IMR-90 (cell line): ENCODE measurements around the gene TJP1. TPM values are rescaled to one million over a fixed set of nuclear protein-coding genes. Genes with fewer than 3 reads are reported as not detected.

Experiments
- ATAC-seq: fragments of 200-7000 bp; cut with Tn5 transposase; 2 replicates; pipeline ENCODE4 v1.9.1; 2020; ENCODE audit warnings: low read depth, mild to moderate bottlenecking, moderate library complexity
- BruUV-seq: library from RNA; stranded (reverse); fragments of 400-500 nt; replicated peaks from 2 replicates; lab custom pipeline; 2021; lab: Mats Ljungman, UMichigan
- CTCF ChIA-PET: fragments of 300-600 bp; formaldehyde crosslinking; extraction: SDS; loops from one replicate; lab custom pipeline; 2021; ENCODE audit warnings: antibody characterized with exemption; lab: Yijun Ruan, JAX
- POLR2A ChIA-PET: fragments of 300-600 bp; sonication (Branson Sonifier 250); formaldehyde crosslinking; loops from one replicate; lab custom pipeline; 2022; ENCODE audit warnings: antibody characterized with exemption; ENCODE audit not compliant: unreplicated experiment; lab: Charles Lee
- DNase-seq: peaks from one replicate; pipeline ENCODE4 v3.0.0; 2013
- H2AFZ ChIP-seq: replicated peaks from 2 replicates; pipeline ENCODE3; 2013; ENCODE audit warnings: low read length, mild to moderate bottlenecking; ENCODE audit not compliant: poor library complexity
- H2AK5ac ChIP-seq: 2 replicates; pipeline ENCODE4 v1.6.1; 2013; ENCODE audit warnings: low read depth, low read length, inconsistent platforms
- H2AK9ac ChIP-seq: replicated peaks from 2 replicates; pipeline ENCODE3; 2013; ENCODE audit warnings: mild to moderate bottlenecking, low read depth, low read length, moderate library complexity; ENCODE audit not compliant: poor library complexity
- H2BK120ac ChIP-seq: 2 replicates; pipeline ENCODE4 v1.6.1; 2013; ENCODE audit warnings: low read depth, low read length, inconsistent platforms
- H2BK15ac ChIP-seq: 3 replicates; pipeline ENCODE4 v1.6.1; 2013; ENCODE audit warnings: low read depth, low read length, inconsistent platforms
- H2BK20ac ChIP-seq: 2 replicates; pipeline ENCODE4 v1.6.1; 2013; ENCODE audit warnings: low read depth, mild to moderate bottlenecking, inconsistent platforms, low read length, moderate library complexity
- H2BK5ac ChIP-seq: 2 replicates; pipeline ENCODE4 v1.6.1; 2013; ENCODE audit warnings: mild to moderate bottlenecking, low read depth, low read length, inconsistent platforms; ENCODE audit not compliant: poor library complexity, severe bottlenecking
- H3K14ac ChIP-seq: replicated peaks from 2 replicates; pipeline ENCODE4 v1.6.1; 2013; ENCODE audit warnings: low read depth, low read length, inconsistent platforms
- H3K18ac ChIP-seq: 2 replicates; pipeline ENCODE4 v1.6.1; 2013; ENCODE audit warnings: low read depth, low read length, control low read depth
- H3K23ac ChIP-seq: 2 replicates; pipeline ENCODE4 v1.6.1; 2013; ENCODE audit warnings: low read depth, low read length, inconsistent platforms
- H3K27ac ChIP-seq: 2 replicates; pipeline ENCODE4 v1.5.1; 2013; ENCODE audit warnings: mild to moderate bottlenecking, control low read depth, low read length; ENCODE audit not compliant: insufficient read depth
- H3K27me3 ChIP-seq: 2 replicates; pipeline ENCODE4 v1.6.1; 2013; ENCODE audit warnings: low read length; ENCODE audit not compliant: control insufficient read depth, insufficient read depth
- H3K36me3 ChIP-seq: 2 replicates; pipeline ENCODE4 v1.6.1; 2013; ENCODE audit warnings: low read length, mixed read lengths; ENCODE audit not compliant: control insufficient read depth, insufficient read depth
- H3K4ac ChIP-seq: 2 replicates; pipeline ENCODE4 v1.6.1; 2013; ENCODE audit warnings: low read depth, low read length, inconsistent platforms
- H3K4me1 ChIP-seq: 2 replicates; pipeline ENCODE4 v1.6.1; 2013; ENCODE audit warnings: low read length, mixed read lengths; ENCODE audit not compliant: control insufficient read depth, insufficient read depth
- H3K4me2 ChIP-seq: 2 replicates; pipeline ENCODE4 v1.6.1; 2013; ENCODE audit warnings: low read depth, mild to moderate bottlenecking, control low read depth, low read length, moderate library complexity
- H3K4me3 ChIP-seq: 2 replicates; pipeline ENCODE4 v1.5.1; 2013; ENCODE audit warnings: low read depth, mild to moderate bottlenecking, control low read depth, low read length, moderate library complexity; ENCODE audit not compliant: insufficient read depth
- H3K56ac ChIP-seq: 2 replicates; pipeline ENCODE4 v1.6.1; 2013; ENCODE audit warnings: low read length, inconsistent platforms; ENCODE audit not compliant: insufficient read depth; ENCODE audit errors: extremely low read depth
- H3K79me1 ChIP-seq, 2 experiments: 2 replicates each; pipeline ENCODE4 v1.6.1; 2013; ENCODE audit warnings: low read length in 2 of 2, inconsistent platforms in 1 of 2, low read depth in 1 of 2
- H3K9ac ChIP-seq: 2 replicates; pipeline ENCODE4 v1.6.1; 2013; ENCODE audit warnings: low read depth, low read length, control low read depth
- H3K9me1 ChIP-seq: 2 replicates; pipeline ENCODE4 v1.6.1; 2013; ENCODE audit warnings: low read length, inconsistent platforms; ENCODE audit not compliant: insufficient read depth
- H3K9me3 ChIP-seq: 2 replicates; pipeline ENCODE4 v1.6.1; 2013; ENCODE audit warnings: low read length; ENCODE audit not compliant: control insufficient read depth, insufficient read depth
- H4K20me1 ChIP-seq: 2 replicates; pipeline ENCODE4 v1.6.1; 2013; ENCODE audit warnings: low read length, inconsistent platforms; ENCODE audit not compliant: insufficient read depth
- H4K5ac ChIP-seq: 2 replicates; pipeline ENCODE4 v1.6.1; 2013; ENCODE audit warnings: mild to moderate bottlenecking, low read depth, low read length, control low read depth
- H4K8ac ChIP-seq, 2 experiments: 2 replicates each; pipeline ENCODE4 v1.6.1; 2013; ENCODE audit warnings: low read depth in 2 of 2, low read length in 2 of 2, control low read depth in 1 of 2, inconsistent platforms in 1 of 2
- H4K91ac ChIP-seq: 2 replicates; pipeline ENCODE4 v1.6.1; 2013; ENCODE audit warnings: low read depth, low read length, inconsistent platforms; ENCODE audit not compliant: insufficient read depth
- BHLHE40 ChIP-seq: fragments of 150-350 bp; IDR thresholded peaks from 2 replicates; pipeline ENCODE4 v1.6.1; 2016; ENCODE audit warnings: mild to moderate bottlenecking, low read depth, low read length
- CEBPB ChIP-seq: IDR thresholded peaks from 2 replicates; pipeline ENCODE4 v1.6.1; 2012; ENCODE audit warnings: low read depth, low read length, improper control_type of control experiment
- NFE2L2 ChIP-seq: fragments of 150-350 bp; IDR thresholded peaks from 2 replicates; pipeline ENCODE4 v1.6.1; 2016; ENCODE audit warnings: low read depth, mild to moderate bottlenecking, low read length
- RAD21 ChIP-seq: IDR thresholded peaks from 2 replicates; pipeline ENCODE4 v1.6.1; 2012; ENCODE audit warnings: low read length, improper control_type of control experiment
- SMC3 ChIP-seq: fragments of 150-350 bp; IDR thresholded peaks from 2 replicates; pipeline ENCODE4 v1.6.1; 2016; ENCODE audit warnings: low read depth, mild to moderate bottlenecking, antibody characterized with exemption, low read length, moderate library complexity
- WGBS, 2 experiments: methylation state at CpG; one replicate each; pipeline versions ENCODE4 v1.1.5 to v1.1.7; 2013; ENCODE audit warnings: missing lambda C conversion rate in 2 of 2; ENCODE audit not compliant: insufficient read length in 1 of 2; ENCODE audit errors: extremely low coverage in 2 of 2; 5-methylcytosine and 5-hydroxymethylcytosine counted together
- dilution Hi-C: fragments of 300-500 bp; cut with HindIII; formaldehyde crosslinking; loops from one replicate; pipeline ENCODE4 v1.14.3; 2018; ENCODE audit warnings: low sequenced_read_pairs; ENCODE audit not compliant: unreplicated experiment
- in situ Hi-C: fragments of 300-500 bp; cut with MboI; formaldehyde crosslinking; loops from 3 replicates; pipeline ENCODE4 v1.14.3; 2019; ENCODE audit warnings: low sequenced_read_pairs, inconsistent platforms, mixed read lengths
- intact Hi-C: fragments of 100-400 bp; cut with micrococcal nuclease; formaldehyde crosslinking; loops from 2 replicates; pipeline ENCODE4 v1.10.0; 2022
- polyA plus RNA-seq, 3 experiments: library from polyadenylated mRNA; depleted of rRNA; stranded (reverse); fragments of >200 nt; gene quantifications; 2 replicates each; pipeline ENCODE4 v1.2.3, GENCODE V29; 2012; ENCODE audit warnings: low replicate concordance in 1 of 3
- total RNA-seq: library from RNA; depleted of rRNA; stranded (reverse); fragments of >200 nt; gene quantifications from 2 replicates; pipeline ENCODE4 v1.2.3, GENCODE V29; 2012

Gene TJP1
- total and polyA plus RNA-seq, 2 of the 4 experiments (the other 2 are of a cell fraction), result 42.2 to 43.4 TPM

DNA sequence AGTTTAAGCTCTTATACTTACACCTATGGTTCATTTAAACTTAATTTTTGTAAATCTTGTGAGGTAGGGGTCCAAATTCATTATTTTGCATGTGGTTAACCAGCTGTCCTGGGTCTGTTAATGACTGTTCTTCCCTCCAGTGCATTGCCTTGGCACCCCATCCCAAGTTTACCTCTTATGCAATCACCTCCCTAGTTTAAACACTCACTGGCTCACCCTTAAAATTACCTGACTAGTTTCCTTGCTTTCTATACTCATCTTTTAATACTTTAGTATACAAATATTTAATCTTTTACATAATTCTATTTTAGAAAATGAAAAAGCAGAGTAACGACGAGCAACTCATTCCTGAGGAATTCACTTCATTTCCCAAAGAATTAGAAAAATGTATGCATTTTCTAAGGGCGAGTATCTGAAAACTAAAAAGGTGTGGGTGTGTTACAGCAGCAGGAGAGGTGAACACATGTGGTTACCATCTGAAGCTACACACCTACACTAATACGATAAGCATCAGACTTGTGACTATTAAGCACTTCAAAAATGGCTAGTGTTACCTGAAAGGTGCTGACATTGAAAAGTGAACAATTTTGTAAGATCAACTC is 33.7 kb downstream of the TJP1 start:
- intact Hi-C loops, result no loop called here
- in situ Hi-C loops, result no loop called here
- Histone ChIP-seq H2BK5ac (no peak overlapping the region), H2BK15ac (no peak overlapping the region), H2AK5ac (no peak overlapping the region), H3K4me2 (no peak overlapping the region; the same call in 1 of the 2 replicates), H3K56ac (no peak overlapping the region), H2AFZ (no peak overlapping the region), H4K20me1 (peaks cover 36% of the 10 kb centered on the region; the same call in 1 of the 2 replicates), H3K14ac (no peak overlapping the region), H2BK20ac (no peak overlapping the region), H3K9ac (no peak overlapping the region), H2AK9ac (no peak overlapping the region), H2BK120ac (no peak overlapping the region), H4K91ac (peak overlapping the region; percentile 46; the same call in 1 of the 2 replicates), H3K9me1 (peaks cover 3% of the 10 kb centered on the region), H3K9me3 (no peaks in the 10 kb centered on the region), H3K4me1 (peaks cover 5% of the 10 kb centered on the region), H3K27me3 (no peaks in the 10 kb centered on the region), H3K18ac (no peak overlapping the region), H3K36me3 (peaks cover 1% of the 10 kb centered on the region; the same call in 1 of the 2 replicates), H3K23ac (no peak overlapping the region), H3K4ac (no peak overlapping the region), H3K79me1 (peaks cover 28 to 56% of the 10 kb centered on the region in 2 experiments), H4K8ac (no peak overlapping the region; a peak in 1 of 4 replicates), H4K5ac (no peak overlapping the region), H3K4me3 (no peak overlapping the region), H3K27ac (no peak overlapping the region)
- ChIA-PET CTCF (interaction anchor here (0.6 kb wide), 1 partner anchor 40 kb away, joined by 3 read pairs; no protein-coding TSS in a partner anchor), POLR2A (no interaction called here)
- peak; percentile 24 for ATAC-seq
- dilution Hi-C loops, result no loop called here
- BruUV-seq, result no TSS peak
- no peak for TF ChIP-seq NFE2L2
- no peak for TF ChIP-seq BHLHE40
- no peak for TF ChIP-seq RAD21
- peak; percentile 56 for TF ChIP-seq CEBPB
- no peak for TF ChIP-seq SMC3
- no peak for DNase-seq
- no CpG with 5 or more reads among the region's 4 CpGs for WGBS, 2 experiments
